Astrocyte (in vitro differentiated cells and primary cell): Measurements from ENCODE around the gene CMTM1. TPM values are rescaled to one million over a fixed set of nuclear protein-coding genes. Genes with fewer than 3 reads are reported as not detected.
A peak's percentile ranks its signal among the peaks of the same experiment; 100 is the strongest.

Source experiments
- DNase-seq: peaks from one replicate; pipeline ENCODE4 v3.0.0-alpha.2; 2010; ENCODE audit warnings: low read depth
- FAIRE-seq: peaks from 2 replicates; lab custom pipeline; 2011; peaks lifted over from hg19 to GRCh38; lab: Jason Lieb, UNC
- H2AFZ ChIP-seq: 2 replicates; pipeline ENCODE4 v1.6.0; 2012; ENCODE audit warnings: low read depth, low read length, inconsistent platforms
- H3K27ac ChIP-seq: 2 replicates; pipeline ENCODE4 v1.5.1; 2011; ENCODE audit warnings: low read depth, low read length, inconsistent platforms
- H3K27me3 ChIP-seq: 2 replicates; pipeline ENCODE4 v1.6.0; 2011; ENCODE audit warnings: low read length, inconsistent platforms; ENCODE audit not compliant: insufficient read depth
- H3K36me3 ChIP-seq: 2 replicates; pipeline ENCODE4 v1.5.1; 2011; ENCODE audit warnings: low read length, inconsistent platforms; ENCODE audit not compliant: insufficient read depth
- H3K4me1 ChIP-seq: 2 replicates; pipeline ENCODE4 v1.5.1; 2011; ENCODE audit warnings: low read length, inconsistent platforms; ENCODE audit not compliant: insufficient read depth
- H3K4me2 ChIP-seq: 2 replicates; pipeline ENCODE4 v1.6.0; 2012; ENCODE audit warnings: low read length, inconsistent platforms
- H3K4me3 ChIP-seq: 2 replicates; pipeline ENCODE4 v1.5.1; 2011; ENCODE audit warnings: low read depth, mild to moderate bottlenecking, low read length, inconsistent platforms; ENCODE audit not compliant: insufficient read depth
- H3K79me2 ChIP-seq: 2 replicates; pipeline ENCODE4 v1.6.0; 2012; ENCODE audit warnings: mild to moderate bottlenecking, low read length, inconsistent platforms; ENCODE audit not compliant: insufficient read depth
- H3K9ac ChIP-seq: 2 replicates; pipeline ENCODE4 v1.6.0; 2012; ENCODE audit warnings: mild to moderate bottlenecking, low read length, inconsistent platforms
- H3K9me3 ChIP-seq: 2 replicates; pipeline ENCODE4 v1.5.1; 2012; ENCODE audit warnings: low read depth, mild to moderate bottlenecking, low read length, inconsistent platforms; ENCODE audit not compliant: insufficient read depth
- H4K20me1 ChIP-seq: 2 replicates; pipeline ENCODE4 v1.6.0; 2012; ENCODE audit warnings: low read length, inconsistent platforms; ENCODE audit not compliant: insufficient read depth
- H3K27ac Mint-ChIP-seq: one replicate; pipeline ENCODE4 v1.8.0; 2021; ENCODE audit warnings: mild to moderate bottlenecking, mixed read lengths; ENCODE audit not compliant: unreplicated experiment
- H3K27me3 Mint-ChIP-seq: one replicate; pipeline ENCODE4 v1.8.0; 2021; ENCODE audit warnings: low read depth, mixed read lengths; ENCODE audit not compliant: unreplicated experiment
- H3K36me3 Mint-ChIP-seq: one replicate; pipeline ENCODE4 v1.8.0; 2021; ENCODE audit warnings: low read depth, mixed read lengths; ENCODE audit not compliant: unreplicated experiment
- H3K4me1 Mint-ChIP-seq: one replicate; pipeline ENCODE4 v1.8.0; 2021; ENCODE audit warnings: low read depth, mixed read lengths; ENCODE audit not compliant: unreplicated experiment
- H3K4me3 Mint-ChIP-seq: one replicate; pipeline ENCODE4 v1.8.0; 2021; ENCODE audit warnings: mild to moderate bottlenecking, moderate library complexity, mixed read lengths; ENCODE audit not compliant: unreplicated experiment
- H3K9me3 Mint-ChIP-seq: one replicate; pipeline ENCODE4 v1.8.0; 2021; ENCODE audit warnings: mild to moderate bottlenecking, mixed read lengths; ENCODE audit not compliant: unreplicated experiment
- EZH2 ChIP-seq: IDR thresholded peaks from 2 replicates; pipeline ENCODE4 v1.6.1; 2012; ENCODE audit warnings: mild to moderate bottlenecking, low read length, inconsistent platforms; ENCODE audit not compliant: insufficient read depth
- total RNA-seq: library from RNA; stranded (reverse); gene quantifications from 2 replicates; pipeline ENCODE4 v1.2.1, GENCODE V29; 2021
- TF ChIP-seq, protein P1 (sequence below): IDR thresholded peaks from 2 replicates; pipeline ENCODE4 v1.5.1; 2011; ENCODE audit warnings: low read depth, mild to moderate bottlenecking, inconsistent platforms, low read length, moderate library complexity; ENCODE audit not compliant: insufficient read depth

Gene CMTM1
- total RNA-seq, 1 donor from 2014 or later = 2.7 TPM

DNA sequence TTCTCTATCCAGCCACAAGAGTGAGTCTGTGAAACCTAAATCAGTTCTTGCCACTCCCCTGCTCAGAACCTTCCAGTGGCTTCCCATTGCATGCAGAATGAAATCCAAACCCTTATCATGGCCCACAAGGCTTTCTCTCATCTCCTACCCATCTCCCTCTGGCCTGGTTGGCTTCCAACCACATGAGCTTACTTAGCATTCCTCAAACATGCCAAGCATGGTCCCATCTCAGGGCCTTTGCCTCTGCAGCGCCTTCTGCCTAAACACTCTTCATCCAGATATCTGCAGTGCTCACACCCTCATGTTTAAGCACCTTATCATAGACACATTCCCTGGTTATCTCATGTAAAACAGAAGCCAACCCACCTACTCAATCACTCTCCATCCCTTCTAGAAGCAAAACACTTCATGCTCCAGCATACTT is 31.9 kb upstream of the CMTM1 start:
- no peak overlapping the region for H3K4me3 ChIP-seq
- no peak overlapping the region for H3K27ac ChIP-seq
- H3K9me3 ChIP-seq = no peaks in the 10 kb centered on the region
- no peak overlapping the region for H3K27ac Mint-ChIP-seq
- H3K4me1 ChIP-seq = peaks cover under 1% of the 10 kb centered on the region
- H3K36me3 Mint-ChIP-seq = peaks cover 34% of the 10 kb centered on the region
- H3K36me3 ChIP-seq = peaks cover 13% of the 10 kb centered on the region
- TF ChIP-seq EZH2 = no peak
- TF ChIP-seq, protein P1, sequence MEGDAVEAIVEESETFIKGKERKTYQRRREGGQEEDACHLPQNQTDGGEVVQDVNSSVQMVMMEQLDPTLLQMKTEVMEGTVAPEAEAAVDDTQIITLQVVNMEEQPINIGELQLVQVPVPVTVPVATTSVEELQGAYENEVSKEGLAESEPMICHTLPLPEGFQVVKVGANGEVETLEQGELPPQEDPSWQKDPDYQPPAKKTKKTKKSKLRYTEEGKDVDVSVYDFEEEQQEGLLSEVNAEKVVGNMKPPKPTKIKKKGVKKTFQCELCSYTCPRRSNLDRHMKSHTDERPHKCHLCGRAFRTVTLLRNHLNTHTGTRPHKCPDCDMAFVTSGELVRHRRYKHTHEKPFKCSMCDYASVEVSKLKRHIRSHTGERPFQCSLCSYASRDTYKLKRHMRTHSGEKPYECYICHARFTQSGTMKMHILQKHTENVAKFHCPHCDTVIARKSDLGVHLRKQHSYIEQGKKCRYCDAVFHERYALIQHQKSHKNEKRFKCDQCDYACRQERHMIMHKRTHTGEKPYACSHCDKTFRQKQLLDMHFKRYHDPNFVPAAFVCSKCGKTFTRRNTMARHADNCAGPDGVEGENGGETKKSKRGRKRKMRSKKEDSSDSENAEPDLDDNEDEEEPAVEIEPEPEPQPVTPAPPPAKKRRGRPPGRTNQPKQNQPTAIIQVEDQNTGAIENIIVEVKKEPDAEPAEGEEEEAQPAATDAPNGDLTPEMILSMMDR = no peak
- peaks cover 1% of the 10 kb centered on the region for H3K9me3 Mint-ChIP-seq
- no peak overlapping the region for H3K4me2 ChIP-seq
- no peak overlapping the region for H2AFZ ChIP-seq
- DNase-seq (peak; percentile 28), FAIRE-seq (no peak)
- peaks cover 4% of the 10 kb centered on the region for H3K4me1 Mint-ChIP-seq
- H4K20me1 ChIP-seq = no peaks in the 10 kb centered on the region
- no peaks in the 10 kb centered on the region for H3K27me3 ChIP-seq
- H3K27me3 Mint-ChIP-seq = peaks cover 11% of the 10 kb centered on the region
- no peak overlapping the region for H3K9ac ChIP-seq
- H3K79me2 ChIP-seq = no peaks in the 10 kb centered on the region
- no peak overlapping the region for H3K4me3 Mint-ChIP-seq

DNA sequence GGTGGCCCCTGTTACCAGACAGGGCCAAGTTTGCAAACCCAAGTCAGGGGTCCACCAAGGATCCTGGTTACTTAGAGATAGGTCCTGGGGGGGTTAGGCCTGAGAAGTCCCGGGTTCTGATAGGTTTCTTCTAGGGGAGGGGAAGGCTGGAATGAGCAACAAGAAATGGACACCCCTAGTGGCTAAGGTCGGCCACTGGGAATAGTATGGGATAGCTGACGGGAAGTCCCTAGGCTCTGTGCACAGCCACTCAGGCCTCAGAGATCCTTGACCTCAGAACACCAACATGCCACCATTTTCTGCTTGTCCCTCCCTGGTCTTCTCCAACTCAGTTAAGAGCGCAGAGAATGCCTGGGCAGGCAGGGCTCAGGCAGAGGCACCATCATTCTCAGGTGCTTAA is 29.7 kb upstream of the CMTM1 start:
- TF ChIP-seq, protein P1 = no peak
- no peak for TF ChIP-seq EZH2
- H3K9me3 ChIP-seq = no peaks in the 10 kb centered on the region
- no peak overlapping the region for H3K27ac ChIP-seq
- Mint-ChIP-seq H3K36me3 (peaks cover 23% of the 10 kb centered on the region), H3K4me3 (no peak overlapping the region), H3K9me3 (peaks cover 1% of the 10 kb centered on the region), H3K27ac (no peak overlapping the region), H3K27me3 (peaks cover 11% of the 10 kb centered on the region), H3K4me1 (peaks cover 11% of the 10 kb centered on the region)
- FAIRE-seq = no peak
- H3K4me1 ChIP-seq = peaks cover 5% of the 10 kb centered on the region
- no peak for DNase-seq
- no peak overlapping the region for H3K4me2 ChIP-seq
- peaks cover 6% of the 10 kb centered on the region for H3K36me3 ChIP-seq
- no peaks in the 10 kb centered on the region for H4K20me1 ChIP-seq
- no peaks in the 10 kb centered on the region for H3K27me3 ChIP-seq
- H3K4me3 ChIP-seq = no peak overlapping the region
- no peaks in the 10 kb centered on the region for H3K79me2 ChIP-seq
- H3K9ac ChIP-seq = no peak overlapping the region
- H2AFZ ChIP-seq = no peak overlapping the region

DNA sequence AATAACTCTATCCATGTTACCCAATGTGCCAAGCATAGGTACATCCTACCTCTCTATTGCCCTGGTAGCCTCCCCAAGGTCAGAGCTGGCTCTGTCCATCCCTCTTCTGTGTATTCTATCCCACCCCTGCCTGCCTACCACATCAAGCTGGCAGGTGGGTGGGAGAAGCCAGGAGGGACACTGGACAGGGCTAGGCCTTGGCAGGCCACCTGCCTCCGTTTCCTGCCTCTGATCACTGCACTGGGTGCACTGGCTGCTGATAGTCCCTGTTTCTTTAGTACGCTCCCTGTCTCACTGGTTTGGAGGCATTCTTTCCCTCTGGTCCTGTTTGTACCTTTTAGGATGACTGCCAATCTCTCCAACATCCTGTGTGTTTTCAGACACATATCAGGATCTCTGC is 29.0 kb upstream of the CMTM1 start:
- Histone ChIP-seq H3K4me1 (peaks cover 5% of the 10 kb centered on the region), H3K9me3 (no peaks in the 10 kb centered on the region), H3K4me2 (no peak overlapping the region), H3K9ac (no peak overlapping the region), H2AFZ (no peak overlapping the region), H3K27ac (no peak overlapping the region), H3K79me2 (no peaks in the 10 kb centered on the region), H3K27me3 (no peaks in the 10 kb centered on the region), H4K20me1 (no peaks in the 10 kb centered on the region), H3K36me3 (peaks cover 5% of the 10 kb centered on the region), H3K4me3 (no peak overlapping the region)
- TF ChIP-seq, protein P1 = no peak
- no peak for TF ChIP-seq EZH2
- Mint-ChIP-seq H3K36me3 (peaks cover 20% of the 10 kb centered on the region), H3K9me3 (peaks cover 3% of the 10 kb centered on the region), H3K27ac (no peak overlapping the region), H3K27me3 (peaks cover 11% of the 10 kb centered on the region), H3K4me1 (peaks cover 11% of the 10 kb centered on the region), H3K4me3 (no peak overlapping the region)
- DNase-seq = no peak
- no peak for FAIRE-seq
